Esophagus muscularis mucosa (tissue), 4 donors: Measurements from ENCODE around the gene CD300LB. TPM values are rescaled to one million over a fixed set of nuclear protein-coding genes. Genes with fewer than 3 reads are reported as not detected.

Source experiments
- DNase-seq: peaks from one replicate; pipeline ENCODE4 v3.0.0-alpha.2; 2017; ENCODE audit errors: extremely low spot score
- H3K27ac ChIP-seq, 4 donors: fragments of 200-600 bp; sonication (generic); replicated peaks in 1 of 4; 1 replicate in 3 of 4; 2 replicates in 1 of 4; pipeline ENCODE4 v1.5.1; 2016 to 2019; ENCODE audit warnings: mild to moderate bottlenecking in 1 of 4
- H3K27me3 ChIP-seq, 4 donors: fragments of 200-600 bp; sonication (generic); one replicate each; pipeline versions ENCODE4 v1.5.1 to v1.6.0; 2016 to 2019
- H3K36me3 ChIP-seq, 4 donors: fragments of 200-600 bp; sonication (generic); one replicate each; pipeline ENCODE4 v1.5.1; 2016 to 2019
- H3K4me1 ChIP-seq, 4 donors: fragments of 200-600 bp; sonication (generic); one replicate each; pipeline ENCODE4 v1.5.1; 2016 to 2019
- H3K4me3 ChIP-seq, 4 donors: fragments of 200-600 bp; sonication (generic); 1 replicate in 2 of 4; 2 replicates in 2 of 4; pipeline ENCODE4 v1.5.1; 2016 to 2019; ENCODE audit warnings: mild to moderate bottlenecking in 4 of 4, moderate library complexity in 1 of 4
- H3K9me3 ChIP-seq, 4 donors: fragments of 200-600 bp; sonication (generic); 1 replicate in 3 of 4; 2 replicates in 1 of 4; pipeline ENCODE4 v1.5.1; 2016 to 2019
- EP300 ChIP-seq: sonication (generic); formaldehyde crosslinking; IDR thresholded peaks from one replicate; pipeline ENCODE4 v1.6.1; 2017; ENCODE audit warnings: antibody characterized with exemption
- POLR2A ChIP-seq: fragments of 450-650 bp; IDR thresholded peaks from one replicate; pipeline ENCODE4 v1.6.1; 2017; ENCODE audit warnings: antibody characterized with exemption, moderate library complexity, mild to moderate bottlenecking, low read depth
- POLR2AphosphoS5 ChIP-seq, 2 donors: sonication (generic); formaldehyde crosslinking; IDR thresholded peaks; one replicate each; pipeline ENCODE4 v1.6.1; 2017; ENCODE audit warnings: antibody characterized with exemption in 2 of 2
- whole genome bisulfite sequencing: methylation state at CpG from one replicate; pipeline ENCODE4 v1.1.5; 2018; 5-methylcytosine and 5-hydroxymethylcytosine counted together
- intact Hi-C: fragments of 100-400 bp; cut with DNase I; formaldehyde crosslinking; loops from one replicate; pipeline ENCODE4 v1.15.1; 2023
- total RNA-seq, 4 donors: library from RNA; depleted of rRNA; stranded (reverse); fragments of >200 nt; gene quantifications; one replicate each; pipeline versions ENCODE4 v1.1.0 to v1.2.1, GENCODE V29; 2016
- TF ChIP-seq, protein P1 (sequence below), 3 experiments: fragments of 200-600 bp in 2 of 3; fragments of 450-650 bp in 1 of 3; sonication (generic) in 2 of 3; IDR thresholded peaks; one replicate each; pipeline ENCODE4 v1.5.1; 2017 to 2019; ENCODE audit warnings: antibody characterized with exemption in 3 of 3, mild to moderate bottlenecking in 2 of 3, moderate library complexity in 1 of 3

The CD300LB gene
- total RNA-seq, 4 donors from 2014 or later = 0.17 to 0.83 (median 0.23) TPM; not detected in 1

GRCh38 chr17:74550602-74551001 is 19.3 kb upstream of the CD300LB start:
- no peaks in the 10 kb centered on the region for H3K4me1 ChIP-seq
- TF ChIP-seq, protein P1, sequence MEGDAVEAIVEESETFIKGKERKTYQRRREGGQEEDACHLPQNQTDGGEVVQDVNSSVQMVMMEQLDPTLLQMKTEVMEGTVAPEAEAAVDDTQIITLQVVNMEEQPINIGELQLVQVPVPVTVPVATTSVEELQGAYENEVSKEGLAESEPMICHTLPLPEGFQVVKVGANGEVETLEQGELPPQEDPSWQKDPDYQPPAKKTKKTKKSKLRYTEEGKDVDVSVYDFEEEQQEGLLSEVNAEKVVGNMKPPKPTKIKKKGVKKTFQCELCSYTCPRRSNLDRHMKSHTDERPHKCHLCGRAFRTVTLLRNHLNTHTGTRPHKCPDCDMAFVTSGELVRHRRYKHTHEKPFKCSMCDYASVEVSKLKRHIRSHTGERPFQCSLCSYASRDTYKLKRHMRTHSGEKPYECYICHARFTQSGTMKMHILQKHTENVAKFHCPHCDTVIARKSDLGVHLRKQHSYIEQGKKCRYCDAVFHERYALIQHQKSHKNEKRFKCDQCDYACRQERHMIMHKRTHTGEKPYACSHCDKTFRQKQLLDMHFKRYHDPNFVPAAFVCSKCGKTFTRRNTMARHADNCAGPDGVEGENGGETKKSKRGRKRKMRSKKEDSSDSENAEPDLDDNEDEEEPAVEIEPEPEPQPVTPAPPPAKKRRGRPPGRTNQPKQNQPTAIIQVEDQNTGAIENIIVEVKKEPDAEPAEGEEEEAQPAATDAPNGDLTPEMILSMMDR (IDR thresholded peaks at IDR 0.05) = no peak
- TF ChIP-seq POLR2AphosphoS5 (IDR thresholded peaks at IDR 0.05) (no peak), EP300 (no peak), POLR2A (no peak)
- no peak overlapping the region for H3K4me3 ChIP-seq
- intact Hi-C loops = no loop called here
- WGBS = 66% methylated on average over 8 of the region's 15 CpGs
- no peaks in the 10 kb centered on the region for H3K9me3 ChIP-seq
- no peak overlapping the region for H3K27ac ChIP-seq
- DNase-seq = no peak
- peaks cover 0 to 23% (median 0%) of the 10 kb centered on the region in 4 donors for H3K27me3 ChIP-seq
- no peaks in the 10 kb centered on the region for H3K36me3 ChIP-seq

GRCh38 chr17:74549343-74549742 is 18.1 kb upstream of the CD300LB start:
- no peaks in the 10 kb centered on the region for H3K4me1 ChIP-seq
- intact Hi-C loops = no loop called here
- TF ChIP-seq POLR2A = no peak
- TF ChIP-seq, protein P1 (IDR thresholded peaks at IDR 0.05) = no peak
- TF ChIP-seq EP300 = no peak
- no peak for TF ChIP-seq POLR2AphosphoS5 (IDR thresholded peaks at IDR 0.05)
- no peak overlapping the region for H3K27ac ChIP-seq
- H3K36me3 ChIP-seq = no peaks in the 10 kb centered on the region
- H3K27me3 ChIP-seq = peaks cover 0 to 23% (median 0%) of the 10 kb centered on the region in 4 donors
- WGBS = 84% methylated on average over 7 of the region's 7 CpGs
- H3K9me3 ChIP-seq = no peaks in the 10 kb centered on the region
- DNase-seq = no peak
- H3K4me3 ChIP-seq = no peak overlapping the region

DNA sequence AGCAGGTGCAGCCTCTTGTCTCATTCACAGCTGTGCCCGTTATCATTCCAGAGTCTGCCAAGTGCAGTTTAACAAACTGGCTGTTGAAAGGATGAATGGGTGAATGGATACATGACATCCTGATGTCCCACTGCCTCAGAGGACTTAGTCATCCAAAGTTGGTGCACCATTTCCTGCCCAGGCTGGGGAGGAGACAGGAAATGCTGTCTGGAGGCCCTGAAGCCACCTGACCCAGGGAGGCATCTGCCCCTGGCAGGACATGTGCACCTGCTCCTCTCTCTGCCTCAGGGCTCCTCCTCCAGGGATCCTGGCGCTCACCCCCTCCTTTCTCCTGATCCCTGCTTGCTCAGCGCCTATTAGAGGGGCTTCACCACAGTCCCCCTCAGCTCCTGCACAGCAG is 16.5 kb upstream of the CD300LB start:
- H3K27ac ChIP-seq = no peak overlapping the region
- no peak for DNase-seq
- no peaks in the 10 kb centered on the region for H3K9me3 ChIP-seq
- no peaks in the 10 kb centered on the region for H3K36me3 ChIP-seq
- H3K4me3 ChIP-seq = no peak overlapping the region
- intact Hi-C loops = no loop called here
- no peaks in the 10 kb centered on the region for H3K4me1 ChIP-seq
- H3K27me3 ChIP-seq = peaks cover 0 to 23% (median 0%) of the 10 kb centered on the region in 4 donors
- TF ChIP-seq POLR2AphosphoS5 (IDR thresholded peaks at IDR 0.05) = no peak
- TF ChIP-seq EP300 = no peak
- TF ChIP-seq, protein P1 (IDR thresholded peaks at IDR 0.05) = no peak
- no peak for TF ChIP-seq POLR2A
- 76% methylated on average over 3 of the region's 3 CpGs for WGBS

- peaks cover 0 to 23% (median 0%) of the 10 kb centered on the region in 4 donors for H3K27me3 ChIP-seq
- H3K4me3 ChIP-seq = no peak overlapping the region
- TF ChIP-seq POLR2AphosphoS5 (IDR thresholded peaks at IDR 0.05) = no peak
- TF ChIP-seq EP300 = no peak
- TF ChIP-seq POLR2A = no peak
- TF ChIP-seq, protein P1 (IDR thresholded peaks at IDR 0.05) = no peak
- no peaks in the 10 kb centered on the region for H3K9me3 ChIP-seq
- no peaks in the 10 kb centered on the region for H3K36me3 ChIP-seq
- H3K4me1 ChIP-seq = no peaks in the 10 kb centered on the region
- no peak for DNase-seq
- WGBS = 93% methylated on average over 5 of the region's 7 CpGs
- H3K27ac ChIP-seq = no peak overlapping the region
- intact Hi-C loops = no loop called here
These were observed 16.0 kb upstream of the CD300LB start for GRCh38 chr17:74547264-74547663.

DNA sequence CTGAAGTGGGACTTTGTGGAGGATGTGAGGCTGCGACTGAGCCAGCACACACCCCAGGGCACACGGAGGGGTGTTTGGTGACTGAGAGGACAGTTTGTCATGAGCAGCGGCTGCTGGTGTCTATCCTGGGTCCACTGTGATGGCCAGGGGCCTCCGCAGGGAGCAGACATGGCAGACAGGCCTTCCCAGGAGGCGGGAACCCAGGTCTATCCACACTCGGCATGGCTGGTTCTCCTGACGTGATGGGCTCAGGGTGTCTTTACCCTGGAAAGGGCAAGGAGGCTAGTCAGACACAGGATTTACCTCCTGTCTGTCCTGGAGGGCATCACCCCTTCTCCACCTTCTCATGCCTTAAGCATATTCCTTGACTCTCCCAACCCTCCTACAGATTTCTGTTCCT is 15.3 kb upstream of the CD300LB start:
- intact Hi-C loops = no loop called here
- WGBS = 76% methylated on average over 7 of the region's 7 CpGs

More for the DNA sequence above, 15.3 kb upstream of the CD300LB start:
- TF ChIP-seq POLR2AphosphoS5 (IDR thresholded peaks at IDR 0.05) (no peak), EP300 (no peak), POLR2A (no peak)
- TF ChIP-seq, protein P1 (IDR thresholded peaks at IDR 0.05) = no peak
- Histone ChIP-seq H3K4me3 (no peak overlapping the region), H3K27me3 (peaks cover 0 to 23% (median 0%) of the 10 kb centered on the region in 4 donors), H3K4me1 (no peaks in the 10 kb centered on the region), H3K27ac (no peak overlapping the region), H3K36me3 (no peaks in the 10 kb centered on the region), H3K9me3 (no peaks in the 10 kb centered on the region)
- no peak for DNase-seq
